Measurements from ENCODE around the gene AGXT. TPM values are rescaled to one million over a fixed set of nuclear protein-coding genes. Genes with fewer than 3 reads are reported as not detected.

The AGXT gene
- total RNA-seq, 1 donor from 2014 or later: 0.48 TPM

GRCh38 chr2:240914645-240915525, 46.3 kb downstream of the AGXT start:
- no peak for DNase-seq (ENCODE audit: low spot score)

- no peak for DNase-seq (ENCODE audit: low spot score)
These were observed 47.1 kb downstream of the AGXT start for GRCh38 chr2:240915526-240916341.

DNA sequence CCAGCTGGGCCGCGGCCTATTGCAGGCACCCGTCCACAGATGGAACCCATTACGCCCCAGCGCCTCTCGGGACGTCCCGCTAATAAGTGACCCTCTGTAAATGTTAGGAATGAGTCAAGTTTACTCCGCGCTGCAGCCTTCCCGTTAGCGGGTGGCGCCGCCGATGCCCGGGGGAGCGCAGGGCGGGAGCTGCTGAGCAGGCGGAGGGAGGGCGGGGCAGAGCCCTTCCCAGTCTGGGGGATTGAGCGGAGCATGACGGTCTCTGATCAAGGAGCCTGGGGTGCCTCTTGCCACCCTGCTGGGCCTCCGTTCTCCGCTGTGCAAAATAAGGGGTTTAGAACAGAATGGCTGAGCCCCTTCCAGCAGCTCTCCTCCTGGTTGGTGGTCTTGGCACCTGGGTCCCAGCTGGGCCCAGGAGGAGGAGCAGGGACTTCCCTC, 48.0 kb downstream of the AGXT start:
- peak; percentile 64 for DNase-seq (ENCODE audit: low spot score)

- no peak for DNase-seq (ENCODE audit: low spot score)
These were observed 48.5 kb downstream of the AGXT start for GRCh38 chr2:240917009-240917683.

- DNase-seq (ENCODE audit: low spot score): no peak
These were observed 49.1 kb downstream of the AGXT start for GRCh38 chr2:240917684-240918257.

GRCh38 chr2:240918258-240919091, 49.9 kb downstream of the AGXT start:
- no peak for DNase-seq (ENCODE audit: low spot score)

GRCh38 chr2:240919161-240919781, 50.6 kb downstream of the AGXT start:
- no peak for DNase-seq (ENCODE audit: low spot score)

- DNase-seq (ENCODE audit: low spot score): no peak
These were observed 51.5 kb downstream of the AGXT start for GRCh38 chr2:240919786-240920782.

DNA sequence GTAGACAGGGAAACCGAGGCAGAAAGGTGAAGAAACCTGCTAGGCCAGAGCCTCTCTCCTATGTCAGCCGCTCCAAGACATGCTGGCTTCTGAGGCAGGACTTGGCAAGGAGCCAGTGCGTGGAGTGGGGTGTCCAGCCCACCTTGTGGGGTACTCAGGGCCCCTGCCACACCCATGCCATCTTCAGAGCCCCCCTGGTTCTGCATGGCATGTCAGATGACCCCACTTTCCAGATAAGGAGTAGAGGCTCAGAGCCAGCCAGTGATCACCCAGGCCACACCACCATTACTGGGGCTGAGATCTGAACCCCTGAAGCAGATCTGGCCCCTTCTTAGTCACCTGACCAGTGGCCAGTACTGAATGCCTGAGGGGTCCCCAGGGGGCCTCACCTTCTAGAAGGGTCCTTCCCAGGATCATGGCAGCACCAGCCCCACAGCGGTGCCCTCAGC, 52.2 kb downstream of the AGXT start:
- no peak for DNase-seq (ENCODE audit: low spot score)

DNA sequence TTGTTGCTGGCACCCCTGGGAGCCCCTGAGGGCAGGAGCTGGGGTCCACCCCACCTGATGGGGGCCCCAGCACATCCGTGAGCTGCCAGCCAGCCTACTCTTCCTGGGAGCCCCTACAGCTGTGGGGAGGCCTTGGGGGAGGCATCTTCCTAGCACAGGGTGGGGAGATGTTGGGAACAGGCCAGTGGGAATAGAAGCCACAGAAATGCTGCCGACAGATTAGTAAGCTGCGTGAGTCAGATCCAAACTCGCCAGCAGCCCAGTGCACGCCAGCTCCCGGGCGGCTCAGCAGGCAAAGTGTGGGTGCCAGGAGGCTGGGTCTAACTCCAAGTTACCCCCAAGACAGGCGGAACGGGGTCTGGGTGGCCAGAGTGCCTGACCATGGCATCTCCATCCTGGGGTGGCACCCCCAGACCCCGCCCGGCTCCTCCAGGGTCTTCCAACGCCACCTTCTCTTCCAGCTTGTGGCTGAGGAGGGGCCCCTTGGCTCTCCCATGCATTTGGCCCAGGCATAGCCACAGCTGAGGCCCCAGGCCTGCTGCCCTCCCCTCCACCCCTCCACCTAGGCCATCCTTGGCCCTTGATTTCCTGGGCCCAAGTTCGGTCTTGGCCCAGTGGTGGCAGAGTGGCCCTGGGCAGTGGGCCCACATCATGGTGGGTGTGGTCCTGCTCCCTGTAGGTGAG, 52.8 kb downstream of the AGXT start:
- peak; percentile 37 for DNase-seq (ENCODE audit: low spot score)

DNA sequence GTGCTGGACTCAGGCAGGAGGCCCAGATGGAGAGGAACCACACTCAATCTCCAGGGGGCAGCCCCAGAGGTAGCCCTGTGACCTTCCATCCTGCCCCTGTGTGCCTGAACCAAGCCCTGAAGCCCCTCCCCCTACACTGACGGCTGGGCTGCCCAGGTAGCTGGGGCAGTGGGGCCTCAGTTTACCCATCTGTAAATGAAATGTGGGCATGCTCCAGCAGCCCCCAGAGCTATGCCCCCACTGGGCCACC, 53.3 kb downstream of the AGXT start:
- DNase-seq (ENCODE audit: low spot score): no peak

GRCh38 chr2:240922245-240922981, 53.8 kb downstream of the AGXT start:
- no peak for DNase-seq (ENCODE audit: low spot score)

DNA sequence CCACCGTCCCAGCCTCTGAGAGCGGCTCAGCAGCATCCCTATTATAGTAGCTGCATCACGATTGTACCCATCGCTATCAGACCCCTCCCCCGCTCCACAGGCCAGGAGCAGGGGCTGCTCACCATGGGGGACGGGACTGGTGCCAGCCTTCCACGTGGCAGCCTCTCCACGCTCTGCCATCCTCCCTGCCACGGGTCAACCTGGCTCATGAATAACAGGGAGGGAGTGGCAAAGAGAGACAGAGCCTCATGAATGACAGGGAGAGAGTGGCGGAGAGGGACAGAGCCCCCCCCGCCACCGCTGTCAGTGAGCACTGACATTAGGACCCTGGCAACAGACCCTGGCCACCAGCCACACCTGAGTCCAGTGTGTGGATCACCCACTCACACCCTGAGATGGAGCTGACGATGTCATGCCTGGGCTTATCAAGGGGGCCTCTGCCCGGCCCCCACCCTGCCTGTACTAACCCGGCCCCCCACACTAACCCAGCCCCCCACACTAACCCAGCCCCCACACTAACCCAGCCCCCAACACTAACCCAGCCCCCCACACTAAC, 54.4 kb downstream of the AGXT start:
- DNase-seq (ENCODE audit: low spot score): no peak

GRCh38 chr2:240925191-240925567, 56.6 kb downstream of the AGXT start:
- no peak for DNase-seq (ENCODE audit: low spot score)

GRCh38 chr2:240925568-240926515, 57.2 kb downstream of the AGXT start:
- no peak for DNase-seq (ENCODE audit: low spot score)
